Ovary (tissue), 9 donors: ENCODE data around the gene NIM1K. TPM values are rescaled to one million over a fixed set of nuclear protein-coding genes. Genes with fewer than 3 reads are reported as not detected.
"Not testable (repeated sequence)": the region's sequence is repeated elsewhere in the genome, so short reads cannot be mapped to it uniquely, and the experiment has no call there.

Experiments
- DNase-seq, 5 donors: peaks; one replicate each; pipeline ENCODE4 v3.0.0-alpha.2; 2019 to 2020
- H3K27ac ChIP-seq, 2 donors: fragments of 200-600 bp; one replicate each; pipeline versions ENCODE4 v1.5.1 to v1.8.0; 2019 to 2022
- H3K27me3 ChIP-seq: fragments of 200-600 bp; one replicate; pipeline ENCODE4 v1.8.0; 2022
- H3K36me3 ChIP-seq: fragments of 200-600 bp; sonication (generic); one replicate; pipeline ENCODE4 v1.5.1; 2019
- H3K4me1 ChIP-seq: one replicate; pipeline ENCODE4 v1.8.1; 2013; ENCODE audit warnings: mild to moderate bottlenecking, moderate library complexity; ENCODE audit not compliant: insufficient read depth
- H3K4me3 ChIP-seq: fragments of 200-600 bp; sonication (generic); one replicate; pipeline ENCODE4 v1.5.1; 2017
- H3K9me3 ChIP-seq, 2 donors: fragments of 200-600 bp in 1 of 2; sonication (generic) in 1 of 2; one replicate each; pipeline versions ENCODE4 v1.5.1 to v1.8.1; 2013 to 2019; ENCODE audit warnings: mild to moderate bottlenecking in 1 of 2, moderate library complexity in 1 of 2
- EP300 ChIP-seq: sonication (generic); formaldehyde crosslinking; IDR thresholded peaks from one replicate; pipeline ENCODE4 v1.6.1; 2017; ENCODE audit warnings: antibody characterized with exemption
- POLR2A ChIP-seq: fragments of 450-650 bp; IDR thresholded peaks from one replicate; pipeline ENCODE4 v1.6.1; 2017; ENCODE audit warnings: antibody characterized with exemption, mild to moderate bottlenecking, moderate library complexity
- WGBS, 3 donors: extraction: QIAGEN DNeasy Blood & Tissue Kit in 1 of 3; methylation state at CpG; one replicate each; pipeline versions ENCODE4 v1.1.5 to v1.1.7; 2013 to 2017; 5-methylcytosine and 5-hydroxymethylcytosine counted together
- intact Hi-C, 4 donors: fragments of 100-400 bp; cut with DNase I; formaldehyde crosslinking; loops; one replicate each; pipeline versions ENCODE4 v1.11.0 to v1.15.1; 2022 to 2023
- polyA plus RNA-seq, 2 donors: library from polyadenylated mRNA; stranded (reverse); fragments of 200-250 nt in 1 of 2; fragments of 350-450 nt in 1 of 2; fragmentation: Illumina TruSeq in 1 of 2; extraction: RNeasy Lipid Tissue Mini Kit (QIAGEN cat#74804) in 1 of 2; gene quantifications; one replicate each; pipeline ENCODE4 v1.2.3, GENCODE V29; 2013 to 2014
- small RNA-seq: library from RNA; depleted of rRNA; stranded (forward); fragments of <200 nt; gene quantifications from one replicate; pipeline ENCODE3, GENCODE V24; 2016
- total RNA-seq, 7 donors: library from RNA; depleted of rRNA in 2 of 7; stranded (reverse); fragments of >200 nt in 2 of 7; fragmentation: NEBNext Ultra II Directional in 3 of 7; extraction: Animal tissue kit (Norgen Biotek cat#: 25700) in 3 of 7; gene quantifications; one replicate each; pipeline versions ENCODE4 v1.1.0 to v1.2.4, GENCODE V29; 2016 to 2023
- TF ChIP-seq, protein P1 (sequence below), 3 donors: fragments of 450-650 bp in 2 of 3; fragments of 200-600 bp in 1 of 3; IDR thresholded peaks; one replicate each; pipeline versions ENCODE4 v1.5.1 to v1.8.0; 2016 to 2022; ENCODE audit warnings: antibody characterized with exemption in 3 of 3, mild to moderate bottlenecking in 1 of 3
- donor health status: DM: no; HTN: no; CAD: no; lungs with moderate emphysema.
- donor health status: DM: no; HTN: no; CAD: no.
- donor health status: Bipolar disorder and iron deficiency.
- donor health status: DM: yes; HTN: yes; CAD: no.
- donor health status: DM: no; HTN: no; CAD: no.
- donor health status: DM: yes; HTN: yes; CAD: no.

The NIM1K gene
- total and polyA plus RNA-seq, 9 donors: 0.12 to 0.78 (median 0.35) TPM; not detected in 1

DNA sequence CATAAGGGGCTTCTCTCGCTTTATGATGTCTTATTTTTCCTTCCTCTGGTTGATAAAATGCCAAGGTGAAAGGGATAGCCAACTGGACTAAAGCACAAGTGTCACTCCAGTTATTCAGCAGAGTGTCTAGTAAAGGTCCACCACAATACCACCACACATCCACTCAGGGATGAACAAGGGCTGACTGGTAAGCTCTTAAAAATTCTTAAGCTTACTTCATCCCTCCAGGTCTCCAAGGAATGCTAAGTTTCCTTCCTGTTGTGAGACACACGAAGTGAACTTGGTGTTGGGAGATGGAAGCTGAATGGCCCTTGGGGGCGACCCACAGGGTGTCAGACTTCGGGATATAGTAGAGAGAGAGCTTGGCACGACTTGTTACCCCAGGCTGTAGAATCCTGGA is 124.4 kb downstream of the NIM1K start:
- DNase-seq: no peak
- Histone ChIP-seq H3K9me3 (no peaks in the 10 kb centered on the region), H3K27ac (no peak overlapping the region), H3K4me1 (peaks cover 2% of the 10 kb centered on the region), H3K27me3 (no peaks in the 10 kb centered on the region), H3K36me3 (no peaks in the 10 kb centered on the region), H3K4me3 (no peak overlapping the region)
- intact Hi-C loops: loop anchor here in 1 of 4 donors (10.0 kb wide), 1 partner anchor 192 kb away; the partner anchor contains the start of gene ZNF131
- 85 to 90% (median 88%) methylated on average over 5 of the region's 5 CpGs for WGBS, 3 donors
- TF ChIP-seq POLR2A: no peak
- TF ChIP-seq EP300: no peak
- TF ChIP-seq, protein P1, sequence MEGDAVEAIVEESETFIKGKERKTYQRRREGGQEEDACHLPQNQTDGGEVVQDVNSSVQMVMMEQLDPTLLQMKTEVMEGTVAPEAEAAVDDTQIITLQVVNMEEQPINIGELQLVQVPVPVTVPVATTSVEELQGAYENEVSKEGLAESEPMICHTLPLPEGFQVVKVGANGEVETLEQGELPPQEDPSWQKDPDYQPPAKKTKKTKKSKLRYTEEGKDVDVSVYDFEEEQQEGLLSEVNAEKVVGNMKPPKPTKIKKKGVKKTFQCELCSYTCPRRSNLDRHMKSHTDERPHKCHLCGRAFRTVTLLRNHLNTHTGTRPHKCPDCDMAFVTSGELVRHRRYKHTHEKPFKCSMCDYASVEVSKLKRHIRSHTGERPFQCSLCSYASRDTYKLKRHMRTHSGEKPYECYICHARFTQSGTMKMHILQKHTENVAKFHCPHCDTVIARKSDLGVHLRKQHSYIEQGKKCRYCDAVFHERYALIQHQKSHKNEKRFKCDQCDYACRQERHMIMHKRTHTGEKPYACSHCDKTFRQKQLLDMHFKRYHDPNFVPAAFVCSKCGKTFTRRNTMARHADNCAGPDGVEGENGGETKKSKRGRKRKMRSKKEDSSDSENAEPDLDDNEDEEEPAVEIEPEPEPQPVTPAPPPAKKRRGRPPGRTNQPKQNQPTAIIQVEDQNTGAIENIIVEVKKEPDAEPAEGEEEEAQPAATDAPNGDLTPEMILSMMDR (IDR thresholded peaks at IDR 0.05): no peak

DNA sequence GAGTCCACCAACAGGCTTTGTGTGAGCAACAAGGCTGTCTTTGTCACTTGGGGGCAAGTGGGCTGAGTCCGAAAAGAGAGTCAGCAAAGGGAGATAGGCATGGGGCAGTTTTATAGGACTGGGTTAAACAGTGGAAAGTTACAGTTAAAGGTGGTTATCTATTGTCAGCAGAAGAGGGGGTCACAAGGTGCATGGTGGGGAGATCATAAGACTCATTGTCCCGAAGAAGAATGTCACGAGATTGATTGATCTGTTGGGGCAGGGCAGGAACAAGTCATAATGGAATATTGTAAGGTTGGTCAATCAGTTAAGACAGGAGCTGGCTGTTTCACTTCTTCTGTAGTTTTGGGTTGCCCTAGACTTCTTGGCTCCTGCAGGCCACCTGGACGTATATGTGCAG is 128.8 kb downstream of the NIM1K start:
- no peaks in the 10 kb centered on the region for H3K9me3 ChIP-seq
- H3K27ac ChIP-seq: no peak overlapping the region
- H3K27me3 ChIP-seq: no peaks in the 10 kb centered on the region
- H3K36me3 ChIP-seq: no peaks in the 10 kb centered on the region
- DNase-seq: no peak
- WGBS, 3 donors: 66 to 92% (median 83%) methylated on average over 4 of the region's 4 CpGs
- no peak overlapping the region for H3K4me3 ChIP-seq
- intact Hi-C loops: no loop called here
- no peaks in the 10 kb centered on the region for H3K4me1 ChIP-seq
- TF ChIP-seq, protein P1 (IDR thresholded peaks at IDR 0.05): no peak
- TF ChIP-seq EP300: no peak
- no peak for TF ChIP-seq POLR2A

DNA sequence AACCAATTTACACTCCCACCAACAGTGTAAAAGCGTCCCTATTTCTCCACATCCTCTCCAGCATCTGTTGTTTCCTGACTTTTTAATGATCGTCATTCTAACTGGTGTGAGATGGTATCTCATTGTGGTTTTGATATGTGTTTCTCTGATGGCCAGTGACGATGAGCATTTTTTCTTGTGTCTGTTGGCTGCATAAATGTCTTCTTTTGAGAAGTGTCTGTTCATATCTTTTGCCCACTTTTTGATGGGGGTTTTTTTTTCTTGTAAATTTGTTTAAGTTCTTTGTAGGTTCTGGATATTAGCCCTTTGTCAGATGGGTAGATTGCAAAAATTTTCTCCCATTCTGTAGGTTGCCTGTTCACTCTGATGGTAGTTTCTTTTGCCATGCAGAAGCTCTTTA is 131.5 kb downstream of the NIM1K start:
- H3K36me3 ChIP-seq, H3K27me3 ChIP-seq, H3K4me1 ChIP-seq, H3K27ac ChIP-seq, DNase-seq, intact Hi-C loops, H3K4me3 ChIP-seq, H3K9me3 ChIP-seq: not testable (repeated sequence)
- WGBS, 3 donors: 60 to 81% (median 75%) methylated on average over 3 of the region's 3 CpGs

DNA sequence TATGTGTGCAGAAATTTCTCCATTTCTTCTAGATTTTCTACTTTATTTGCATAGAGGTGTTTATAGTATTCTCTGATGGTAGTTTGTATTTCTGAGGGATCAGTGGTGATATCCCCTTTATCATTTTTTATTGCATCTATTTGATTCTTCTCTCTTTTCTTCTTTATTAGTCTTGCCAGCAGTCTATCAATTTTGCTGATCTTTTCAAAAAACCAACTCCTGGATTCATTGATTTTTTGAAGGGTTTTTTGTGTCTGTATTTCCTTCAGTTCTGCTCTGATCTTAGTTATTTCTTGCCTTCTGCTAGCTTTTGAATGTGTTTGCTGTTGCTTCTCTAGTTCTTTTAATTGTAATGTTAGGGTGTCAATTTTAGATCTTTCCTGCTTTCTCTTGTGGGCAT is 133.6 kb downstream of the NIM1K start:
- intact Hi-C loops, H3K4me3 ChIP-seq, H3K4me1 ChIP-seq, DNase-seq, H3K36me3 ChIP-seq, H3K9me3 ChIP-seq, H3K27ac ChIP-seq, H3K27me3 ChIP-seq: not testable (repeated sequence)

Small RNA genes within 50 kb of the gene (small RNA-seq; reads per million reads assigned to genes)
- not detected for gene AC106800.4

Other genes starting within 250 kb of the NIM1K start
- gene ANXA2R, start 151.9 kb upstream of the NIM1K start, total RNA-seq: 1 to 10 TPM; 1.1 to 2.7 (median 1.7) TPM
- 1 to 10 TPM; 1.2 to 1.6 TPM for gene ANXA2R, start 151.9 kb upstream of the NIM1K start, polyA plus RNA-seq
- 10 to 100 TPM; 25.6 to 50.2 (median 37.3) TPM for gene ZNF131, start 71.3 kb upstream of the NIM1K start, total RNA-seq
- gene ZNF131, start 71.3 kb upstream of the NIM1K start, polyA plus RNA-seq: 10 to 100 TPM; 23.6 to 31.8 TPM
- gene HMGCS1, start 121.2 kb downstream of the NIM1K start, total RNA-seq: 100 to 1,000 TPM in 1 of 7 donors, 10 to 100 TPM in 6; 22.1 to 248 (median 33.6) TPM
- 100 to 1,000 TPM in 1 of 2 donors, 10 to 100 TPM in 1; 14.4 to 206 TPM for gene HMGCS1, start 121.2 kb downstream of the NIM1K start, polyA plus RNA-seq
- 1 to 10 TPM in 5 of 7 donors, under 1 TPM in 1, not detected in 1; 0.82 to 2.2 (median 1.9) TPM for gene CCL28, start 220.2 kb downstream of the NIM1K start, total RNA-seq
- 1 to 10 TPM in 1 of 2 donors, under 1 TPM in 1; 0.59 to 3.2 TPM for gene CCL28, start 220.2 kb downstream of the NIM1K start, polyA plus RNA-seq